ENCODE data around the gene RNF13.
"Not testable (repeated sequence)": the region's sequence is repeated elsewhere in the genome, so short reads cannot be mapped to it uniquely, and the experiment has no call there.

RNF13 gene

DNA sequence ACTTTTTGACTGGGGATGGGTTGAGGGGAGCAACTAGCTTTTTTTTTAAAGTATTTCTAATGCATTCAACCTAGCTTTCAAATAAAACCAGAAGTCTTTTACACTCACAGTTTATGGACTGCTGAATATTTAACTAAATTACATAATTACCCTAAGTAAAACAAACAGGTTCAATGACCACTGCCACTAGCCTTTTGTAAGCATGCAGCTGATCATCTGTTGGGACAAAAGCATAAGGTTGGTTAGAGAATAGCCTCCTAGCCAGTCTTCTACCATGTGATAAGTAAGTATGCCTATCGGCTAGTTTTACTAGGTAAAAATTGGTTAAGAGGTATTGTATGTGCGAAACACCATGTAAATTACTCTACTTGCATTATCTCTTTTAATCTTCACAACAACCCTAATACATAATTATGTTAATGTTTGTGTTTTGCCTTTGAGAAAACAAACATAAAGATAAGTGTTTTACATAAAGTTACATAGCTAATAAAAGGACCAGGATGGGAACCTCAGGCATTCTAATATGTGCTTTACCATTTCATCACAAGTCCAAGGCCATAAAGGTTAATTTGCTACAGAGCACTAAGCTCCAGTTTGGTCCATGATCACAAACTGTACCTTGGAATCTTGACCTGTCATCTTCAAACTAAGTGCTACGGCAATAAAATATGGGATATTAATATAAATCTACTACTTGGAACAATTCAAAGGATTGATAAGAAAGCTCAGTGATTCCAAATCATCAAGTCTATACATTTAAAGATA, 144.5 kb downstream of the RNF13 start:
- DNase-seq (ENCODE audit: low read depth in 2 of 2): no peak

DNA sequence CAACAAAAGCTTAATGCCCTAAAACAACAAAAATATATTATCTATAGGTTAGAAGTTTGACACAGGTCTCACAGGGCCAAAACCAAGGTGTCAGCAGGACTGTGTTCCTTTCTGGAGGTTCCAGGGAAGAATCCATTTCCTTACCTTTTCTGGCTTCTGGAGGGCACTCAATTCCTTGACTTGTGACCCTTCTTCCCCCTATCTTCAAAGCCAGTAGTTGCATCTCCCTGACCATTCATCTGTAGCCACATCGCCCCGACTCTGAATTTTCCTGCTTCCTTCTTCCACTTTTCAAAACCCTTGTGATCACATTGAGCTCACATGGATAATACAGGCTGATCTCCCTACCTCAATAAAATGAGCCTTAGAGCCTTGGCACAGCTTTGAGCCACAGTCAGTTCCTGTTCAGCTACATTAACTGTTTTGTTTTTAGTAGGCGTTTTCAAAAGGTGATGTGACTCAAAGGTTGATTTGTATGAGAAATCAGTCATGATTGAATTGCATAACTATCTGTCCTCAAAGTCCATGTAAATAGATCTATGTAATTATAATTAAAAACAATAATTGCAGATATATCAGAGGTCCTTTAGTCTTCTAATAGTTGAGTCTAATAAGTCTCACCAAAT, 145.3 kb downstream of the RNF13 start:
- DNase-seq (ENCODE audit: low read depth in 2 of 2): no peak

DNA sequence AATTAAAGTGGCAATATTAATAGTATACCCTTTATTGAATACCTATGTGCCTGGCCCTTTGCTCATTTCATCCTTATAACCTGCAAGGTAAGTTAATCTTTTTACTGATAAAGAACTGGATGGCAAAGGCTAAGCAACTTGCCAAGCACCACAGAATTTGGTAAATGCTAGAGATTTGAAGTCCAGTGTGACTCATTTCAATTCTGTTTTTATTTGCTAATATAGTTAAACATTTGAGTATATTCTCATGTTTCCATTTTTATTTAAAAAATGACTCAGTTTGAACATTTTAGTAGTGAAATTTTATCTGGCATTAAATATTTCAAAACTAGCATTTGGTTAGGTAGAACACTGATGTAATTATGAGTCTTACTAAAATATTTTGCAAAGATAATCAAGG, 146.4 kb downstream of the RNF13 start:
- no peak for DNase-seq (ENCODE audit: low read depth in 2 of 2)

DNA sequence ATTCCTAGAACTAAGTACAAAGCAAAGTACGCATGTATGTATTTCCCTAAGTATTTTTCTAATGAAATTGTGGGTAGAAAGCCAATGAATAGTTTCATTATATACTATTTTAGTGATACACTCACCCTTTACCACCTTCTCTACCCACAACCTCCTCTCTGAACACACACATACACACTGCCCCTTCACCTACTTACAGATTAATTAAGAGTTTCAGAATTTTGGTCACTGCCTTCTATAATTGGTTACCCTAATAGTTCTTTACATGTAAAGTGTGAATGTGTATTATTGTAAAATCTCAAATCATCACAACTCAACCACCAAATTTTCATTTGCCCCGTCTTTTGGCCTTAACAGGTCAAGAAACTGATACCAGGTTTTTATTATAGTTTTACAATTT, 150.5 kb downstream of the RNF13 start:
- no peak for DNase-seq (ENCODE audit: low read depth in 2 of 2)

DNA sequence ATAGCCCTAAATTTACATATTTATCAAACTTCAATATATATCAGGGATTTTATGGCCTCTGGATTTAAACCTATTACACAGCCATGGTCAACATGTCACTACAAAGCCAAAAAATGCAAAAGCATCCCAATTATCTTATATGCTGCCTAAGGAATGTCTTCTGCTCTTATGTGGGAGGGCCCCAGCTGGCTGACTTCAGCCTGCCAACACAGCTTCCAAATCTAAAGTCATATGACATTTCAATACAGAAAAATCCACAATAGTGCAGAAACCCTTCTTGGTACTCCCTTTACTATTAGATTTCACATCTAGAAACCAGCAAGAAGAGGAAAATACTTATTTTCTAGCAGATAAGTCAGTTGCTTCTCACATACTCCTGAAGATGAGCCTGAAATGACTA, 151.3 kb downstream of the RNF13 start:
- no peak for DNase-seq (ENCODE audit: low read depth in 2 of 2)

DNA sequence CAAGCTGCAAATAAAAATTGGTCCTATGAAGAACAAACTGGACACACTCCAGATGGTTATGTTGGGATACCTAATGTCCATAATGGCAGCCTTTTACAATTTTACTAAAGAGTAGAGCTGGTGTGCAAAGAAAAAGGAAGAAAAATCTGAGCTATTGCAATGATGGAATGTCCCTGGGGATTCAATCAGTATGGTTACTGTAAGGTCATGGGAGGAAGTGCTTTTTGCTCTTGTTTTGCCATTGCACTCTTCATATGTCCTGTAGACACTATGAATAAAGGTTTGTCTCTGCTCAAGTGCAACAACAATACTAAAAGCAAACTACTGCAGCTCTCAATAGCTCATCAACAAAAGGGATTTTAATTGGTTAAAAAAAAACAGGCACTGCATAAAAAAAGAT, 152.3 kb downstream of the RNF13 start:
- DNase-seq (ENCODE audit: low read depth in 2 of 2): no peak

DNA sequence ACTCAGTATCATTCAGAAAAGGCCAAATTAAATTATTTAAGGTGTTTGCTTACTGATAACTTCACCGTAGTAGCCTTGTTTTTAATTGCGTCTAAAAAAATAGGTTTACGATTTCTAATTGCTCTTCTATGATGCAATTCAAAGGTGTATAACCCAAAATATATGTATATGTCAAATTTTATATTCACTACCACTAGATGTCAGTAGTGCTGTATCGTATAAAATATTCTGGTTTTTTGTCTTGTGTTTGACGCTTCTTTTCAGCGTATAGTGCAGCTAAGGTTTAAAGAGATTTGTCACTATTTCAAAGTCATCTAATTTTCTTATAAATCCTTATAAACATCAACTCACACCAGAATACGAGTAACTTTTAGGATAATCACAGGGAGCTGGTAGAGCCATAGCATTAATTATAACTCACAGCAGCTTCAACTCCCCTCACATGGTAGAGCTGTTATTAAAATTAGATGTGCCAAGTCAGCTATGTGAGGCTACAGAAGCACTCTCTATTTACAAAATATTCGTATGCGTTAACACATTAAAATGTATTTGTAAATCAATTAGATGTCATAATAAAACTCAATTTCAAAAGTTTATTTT, 154.2 kb downstream of the RNF13 start:
- no peak for DNase-seq (ENCODE audit: low read depth in 2 of 2)

DNA sequence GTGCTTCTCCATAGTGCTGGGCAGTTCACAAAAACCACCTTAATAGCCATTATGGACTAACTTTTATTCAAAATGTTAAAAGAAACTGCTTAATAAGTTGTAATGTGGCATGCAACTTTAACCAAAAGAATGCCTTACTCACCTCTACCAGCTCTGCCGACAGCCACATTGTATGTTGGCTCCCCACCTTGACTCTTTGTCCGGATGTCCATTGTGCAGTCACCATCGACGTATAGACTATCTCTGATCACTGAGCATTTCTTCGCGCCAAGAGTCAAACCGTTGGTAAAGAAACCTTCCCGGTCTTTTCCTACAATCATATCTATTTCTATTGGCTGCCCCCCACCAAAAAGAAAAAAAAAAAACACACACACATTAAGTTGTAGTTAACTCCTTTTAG, 155.2 kb downstream of the RNF13 start:
- DNase-seq (ENCODE audit: low read depth in 2 of 2): no peak

DNA sequence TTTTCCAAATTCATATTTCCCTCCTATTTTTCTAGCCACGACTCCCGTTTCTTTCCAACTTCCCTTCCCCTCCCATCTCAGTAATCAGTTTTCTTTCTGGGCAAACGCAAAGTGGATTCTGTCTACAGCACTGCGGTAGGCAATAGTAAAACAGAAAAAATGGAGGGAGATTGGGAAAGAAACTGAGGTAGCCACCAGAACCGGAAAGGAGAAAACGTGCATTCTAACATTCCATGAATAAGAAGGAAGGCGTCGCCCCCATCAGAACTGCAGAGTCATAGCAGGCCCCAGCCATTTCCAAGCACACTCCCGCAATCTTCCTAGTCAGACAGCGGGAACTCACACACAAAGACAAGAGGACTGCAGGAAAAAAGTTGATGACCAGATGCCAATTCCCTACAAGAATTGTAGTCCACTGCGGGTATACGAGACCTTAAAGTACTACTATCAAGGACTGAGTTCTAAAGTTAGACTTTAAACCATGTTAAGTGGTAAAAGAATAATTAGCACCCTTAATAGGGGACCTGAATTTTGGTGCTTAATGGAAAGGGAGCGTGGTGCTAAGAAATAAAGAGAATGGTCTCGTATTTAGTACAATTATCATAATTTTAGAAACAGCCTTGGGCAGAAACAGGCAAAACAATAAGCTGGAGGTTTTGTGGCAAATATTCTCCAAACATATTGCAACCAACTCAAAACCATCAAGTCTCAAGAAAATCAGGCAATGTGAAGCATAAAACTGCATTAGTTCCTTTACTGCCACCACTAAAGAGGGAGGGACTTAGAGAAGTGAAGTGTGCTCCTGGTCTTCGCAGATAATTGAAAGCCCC, 156.3 kb downstream of the RNF13 start:
- no peak for DNase-seq (ENCODE audit: low read depth in 2 of 2)

DNA sequence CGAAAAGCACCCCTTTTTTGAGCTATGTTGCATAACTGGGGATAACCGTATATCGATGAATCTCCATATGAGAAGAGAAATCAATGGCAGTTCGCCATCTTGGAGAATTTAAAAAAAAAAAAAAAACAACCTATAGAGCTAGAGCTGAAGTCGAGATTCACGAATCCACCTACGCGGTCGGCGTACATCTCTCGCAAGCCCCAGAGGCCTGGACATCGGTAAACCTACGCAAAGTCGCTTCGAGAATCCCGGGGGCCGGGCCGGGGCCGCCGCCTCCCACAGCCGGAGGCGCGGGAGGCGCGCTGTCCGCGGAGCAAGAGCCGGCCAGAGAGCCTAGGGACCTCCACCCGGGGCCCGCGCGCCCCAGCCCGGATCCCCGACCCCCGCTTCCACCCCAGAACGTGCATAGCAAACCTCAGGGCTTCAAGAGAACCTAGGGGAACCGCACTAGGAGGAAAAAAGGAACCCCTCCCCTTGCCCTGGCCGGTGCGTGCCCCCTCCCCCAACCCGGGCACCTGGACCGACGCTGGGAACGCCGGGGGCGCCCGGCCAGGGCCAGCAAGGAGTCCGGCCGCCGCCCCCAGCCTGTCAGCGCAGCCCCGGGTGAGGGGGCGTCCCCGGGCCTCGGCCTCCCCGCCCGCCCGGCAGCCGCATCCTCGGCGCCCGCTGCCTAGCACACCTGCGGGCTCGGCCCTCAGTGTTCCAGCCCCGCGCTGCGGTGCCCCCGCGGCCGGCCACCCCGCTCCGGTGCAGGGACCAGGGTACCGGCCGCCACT, 157.1 kb downstream of the RNF13 start:
- peak; percentile 29 to 63 for DNase-seq (ENCODE audit: low read depth in 2 of 2)

DNA sequence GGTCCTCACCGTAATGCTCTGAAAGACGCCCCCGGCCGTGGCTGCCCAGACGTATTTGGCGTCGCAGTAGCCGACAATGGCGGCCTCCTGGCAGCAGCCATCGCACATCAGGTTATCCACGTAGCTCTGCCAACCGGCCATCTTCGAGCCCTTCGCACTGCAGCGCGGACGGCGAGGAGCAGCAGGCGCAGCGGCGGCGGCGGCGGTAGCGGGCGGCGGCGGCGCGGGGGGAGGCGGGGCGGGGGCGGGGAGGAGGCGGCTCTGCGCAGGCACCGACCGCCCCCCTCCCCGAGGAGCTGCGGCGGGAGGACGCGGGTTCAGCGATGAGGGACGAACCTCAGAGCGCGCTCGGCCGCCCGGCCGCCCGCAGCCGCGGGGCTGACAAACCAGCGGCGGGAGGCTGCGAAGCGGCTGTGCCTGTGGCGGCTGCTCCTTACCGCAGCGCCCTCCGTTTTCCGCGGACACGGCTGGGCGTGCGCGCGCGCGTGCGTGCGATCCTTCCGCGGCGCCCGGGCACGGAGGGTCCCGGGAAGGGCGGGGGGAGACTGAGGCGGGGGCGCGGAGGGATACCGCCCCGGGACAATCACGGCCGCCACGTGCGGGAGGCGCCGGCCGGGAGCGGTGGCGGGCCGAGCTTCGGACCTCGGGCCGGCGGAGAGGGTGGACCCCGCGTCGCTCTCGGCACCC, 157.8 kb downstream of the RNF13 start, which contains the start of gene PFN2:
Gene PFN2 (minus strand): TSS at position 180 of the 687 bp plus-strand sequence. CDS start 39 bp downstream, at position 141.
- DNase-seq (ENCODE audit: low read depth in 2 of 2): peak; percentile 15 to 28

DNA sequence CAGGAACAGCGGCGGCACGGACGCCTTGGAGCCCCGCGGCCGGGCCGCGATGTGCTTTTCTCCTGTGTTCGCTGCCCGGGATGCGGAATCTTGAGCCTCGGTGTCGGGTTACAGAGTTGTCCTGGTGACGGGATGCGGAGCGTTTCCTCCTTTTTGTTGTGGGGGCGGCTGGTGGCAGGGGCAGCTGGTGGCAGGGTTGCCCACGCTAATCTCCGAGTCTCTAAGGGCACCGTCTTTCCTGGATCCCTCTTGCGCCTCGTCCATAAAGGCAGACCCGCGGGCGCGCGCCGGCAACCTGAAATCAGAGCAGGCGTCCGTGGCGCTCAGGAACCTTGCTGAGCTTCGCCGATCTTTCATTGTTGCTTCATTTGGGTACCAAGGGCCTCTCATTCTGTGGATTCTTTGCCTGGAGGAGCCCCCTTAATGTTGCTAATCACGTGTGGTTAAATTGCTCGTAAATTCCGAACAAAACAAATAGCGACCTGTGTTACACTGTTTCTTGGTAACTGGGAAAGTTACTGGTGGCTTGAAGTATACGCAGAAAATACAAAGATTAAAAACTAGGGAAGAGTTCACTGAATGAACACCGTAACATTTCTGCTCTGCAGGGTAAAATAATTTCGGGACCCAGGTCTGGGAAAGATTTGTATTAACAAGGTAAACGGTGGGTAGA, 158.5 kb downstream of the RNF13 start:
- DNase-seq (ENCODE audit: low read depth in 2 of 2): peak; percentile 2 to 14

DNA sequence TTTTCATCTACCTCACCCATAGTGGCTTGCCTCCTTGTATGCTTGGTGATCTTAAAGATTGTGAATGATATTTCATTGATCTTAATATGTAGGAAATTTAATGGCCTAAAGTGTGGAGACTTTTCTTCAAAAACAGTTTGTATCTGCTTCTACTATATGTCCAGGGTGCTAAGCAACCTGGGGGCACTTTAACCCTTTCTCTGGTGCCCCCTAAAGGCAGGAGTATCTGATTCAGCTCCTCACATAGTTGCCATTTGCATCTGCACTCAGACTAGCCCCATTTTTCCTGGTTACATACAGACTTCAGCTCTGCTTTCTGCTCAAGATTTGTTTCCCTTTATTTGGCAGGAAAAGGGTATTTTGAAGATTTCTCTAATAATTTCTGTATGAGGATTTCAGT, 162.9 kb downstream of the RNF13 start:
- DNase-seq (ENCODE audit: low read depth in 2 of 2): no peak

DNA sequence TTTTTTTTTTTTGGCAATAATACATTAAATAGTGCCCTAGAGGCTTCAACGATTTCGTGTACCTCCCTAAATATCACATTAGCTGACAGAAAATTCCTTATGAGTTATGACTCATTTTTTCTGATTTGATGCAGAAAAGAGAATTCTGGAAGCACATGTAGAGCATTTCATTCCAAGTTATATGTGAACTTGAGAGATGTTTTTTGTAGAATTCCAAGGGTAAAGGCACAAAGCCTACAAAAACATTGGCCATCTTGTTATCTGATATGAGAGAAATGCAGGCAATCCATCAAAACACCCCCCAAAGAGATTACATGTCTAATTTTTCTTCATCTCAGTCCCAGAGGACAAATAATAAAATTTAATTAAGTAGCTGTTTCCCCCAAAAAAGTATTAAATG, 164.4 kb downstream of the RNF13 start:
- no peak for DNase-seq (ENCODE audit: low read depth in 2 of 2)

DNA sequence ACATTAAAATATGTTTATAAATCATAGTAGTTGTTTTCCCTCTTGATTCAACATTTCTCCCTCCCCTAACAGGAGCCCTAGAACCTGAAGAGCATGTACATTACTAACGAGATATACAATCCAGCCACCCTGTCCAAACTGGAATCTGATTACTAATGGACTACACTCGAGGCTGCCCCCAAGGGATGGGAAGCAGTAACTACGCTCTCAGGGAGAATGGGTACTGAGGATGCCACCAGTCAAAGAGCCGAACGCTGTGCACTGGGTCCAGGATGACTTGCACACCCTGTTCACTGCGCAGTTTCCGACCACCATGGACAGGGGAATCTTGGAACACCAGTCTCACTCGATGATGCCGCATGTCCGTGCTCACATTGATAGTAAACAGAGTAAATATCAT, 169.0 kb downstream of the RNF13 start:
- DNase-seq (ENCODE audit: low read depth in 2 of 2): not testable (repeated sequence)

DNA sequence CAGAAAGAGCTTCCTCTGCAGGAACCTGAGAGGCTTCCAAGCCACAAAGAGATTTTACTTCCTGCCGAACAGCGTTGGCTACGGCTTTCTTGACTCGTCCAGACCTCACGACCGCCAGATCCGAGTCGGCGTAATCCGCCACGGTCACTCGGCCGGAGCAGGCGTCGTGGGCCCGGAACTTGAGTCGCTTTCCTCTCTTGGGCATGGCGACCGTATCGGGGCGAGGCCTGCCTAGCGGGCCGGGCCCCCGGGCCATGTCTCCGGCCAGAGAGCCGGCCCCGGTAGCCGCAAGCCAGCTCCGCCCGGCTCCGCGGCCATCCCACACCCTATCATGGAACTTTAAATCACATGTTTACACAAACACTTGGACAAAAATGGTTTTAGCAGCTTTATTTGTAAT, 170.0 kb downstream of the RNF13 start:
- DNase-seq (ENCODE audit: low read depth in 2 of 2): not testable (repeated sequence)

DNA sequence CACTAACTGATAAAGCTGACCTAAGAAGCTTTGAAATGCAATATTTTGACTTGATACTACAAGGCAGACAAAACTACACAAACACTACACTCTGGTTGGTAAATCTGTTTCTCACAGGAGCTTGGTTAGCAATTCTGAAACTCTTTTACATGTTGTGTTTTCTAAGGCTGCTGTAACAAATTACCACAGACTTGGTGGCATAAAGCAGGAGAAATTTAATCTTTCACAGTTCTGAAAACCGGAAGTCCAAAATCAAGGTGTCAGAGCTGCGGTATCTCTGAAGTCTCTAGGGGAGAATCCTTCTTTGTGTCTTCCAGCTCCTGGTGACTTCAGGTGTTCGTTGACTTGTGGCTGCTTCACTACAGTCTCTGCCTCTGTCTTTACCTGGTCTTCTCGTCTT, 170.6 kb downstream of the RNF13 start:
- DNase-seq (ENCODE audit: low read depth in 2 of 2): no peak

DNA sequence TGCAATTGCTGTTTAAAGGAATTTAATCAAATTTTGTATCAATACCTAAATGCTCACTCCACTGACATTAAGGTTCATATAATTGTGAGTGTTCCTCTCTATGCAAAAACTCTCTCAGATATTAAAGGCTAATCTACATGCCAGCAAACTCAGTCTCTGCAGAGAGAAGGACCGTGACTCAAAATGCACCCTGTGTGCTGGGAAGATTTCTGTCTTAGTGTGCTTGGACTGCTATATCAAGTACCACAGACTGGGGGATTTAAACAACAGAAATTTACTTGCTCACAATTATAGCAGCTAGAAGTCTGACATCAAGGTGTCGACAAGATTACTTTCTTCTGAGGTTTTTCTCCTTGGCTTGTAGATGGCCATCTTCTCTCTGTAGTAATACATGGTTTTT, 176.3 kb downstream of the RNF13 start:
- DNase-seq (ENCODE audit: low read depth in 2 of 2): no peak

DNA sequence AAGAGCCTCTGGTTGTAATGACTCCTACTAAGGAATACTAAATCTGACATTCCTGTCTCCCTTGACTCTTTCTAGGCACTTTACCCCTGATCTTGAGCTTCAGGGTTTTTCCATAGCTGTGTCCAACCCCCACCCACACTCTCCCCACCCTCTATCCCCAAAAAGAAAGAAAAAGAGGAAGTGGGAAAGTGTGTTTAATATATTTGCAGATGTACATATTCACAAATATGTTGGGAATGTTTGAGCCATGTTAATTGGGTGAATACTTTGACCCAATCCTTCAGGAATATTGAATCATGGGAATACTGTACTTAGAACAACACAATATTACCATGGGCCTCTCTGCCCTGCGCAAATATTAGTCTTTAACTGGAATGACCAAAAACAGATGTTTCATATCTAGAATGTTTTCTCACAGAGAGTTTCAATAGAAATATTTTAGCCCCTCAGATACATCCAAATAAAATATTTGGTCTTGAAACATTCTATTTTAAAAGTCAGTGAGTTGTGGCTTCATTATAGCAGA, 177.5 kb downstream of the RNF13 start:
- DNase-seq (ENCODE audit: low read depth in 2 of 2): no peak
